ENCODE data around the gene BCL2L15. TPM values are rescaled to one million over a fixed set of nuclear protein-coding genes. Genes with fewer than 3 reads are reported as not detected.

The BCL2L15 gene
- total and polyA plus RNA-seq, 2 of the 8 experiments (the other 6 are each of a cell fraction or from before 2014, with no cell fraction given): 0.32 to 0.36 TPM

- TF ChIP-seq CHD7 (IDR thresholded peaks at IDR 0.05; ENCODE audit: insufficient replicate concordance, low read length) (no peak), NANOG (IDR thresholded peaks at IDR 0.05; ENCODE audit: insufficient read depth, low read depth, low read length, poor library complexity, severe bottlenecking) (no peak), CBX5 (IDR thresholded peaks at IDR 0.05; ENCODE audit: low read depth, low read length) (no peak), MAX (IDR thresholded peaks at IDR 0.05) (no peak), POLR2AphosphoS5 (IDR thresholded peaks at IDR 0.05; ENCODE audit: low read depth, low read length) (no peak), CTBP2 (IDR thresholded peaks at IDR 0.05; ENCODE audit: borderline replicate concordance, insufficient read depth, insufficient read length, low read length) (no peak), RBBP5 (IDR thresholded peaks at IDR 0.05; ENCODE audit: borderline replicate concordance, low read depth, low read length) (no peak), HDAC6 (IDR thresholded peaks at IDR 0.05; ENCODE audit: low read depth, low read length) (no peak), TEAD4 (IDR thresholded peaks at IDR 0.05; ENCODE audit: low read depth, low read length) (no peak), SIRT6 (IDR thresholded peaks at IDR 0.05; ENCODE audit: low read length) (no peak)
These were observed 33.1 kb downstream of the BCL2L15 start (continued) for GRCh38 chr1:113854234-113854633.
